Sigmoid colon (tissue), 7 donors: Measurements from ENCODE around the gene ZNF550. TPM values are rescaled to one million over a fixed set of nuclear protein-coding genes. Genes with fewer than 3 reads are reported as not detected.

Experiments used
- DNase-seq: peaks from one replicate; pipeline ENCODE4 v3.0.0-alpha.2; 2019
- H3K27ac ChIP-seq, 4 donors: fragments of 200-600 bp; sonication (generic); one replicate each; pipeline ENCODE4 v1.5.1; 2016 to 2019; ENCODE audit warnings: mild to moderate bottlenecking in 1 of 4
- H3K27me3 ChIP-seq, 3 donors: fragments of 200-600 bp; sonication (generic); one replicate each; pipeline ENCODE4 v1.5.1; 2019; ENCODE audit warnings: mild to moderate bottlenecking in 1 of 3
- H3K36me3 ChIP-seq, 4 donors: fragments of 200-600 bp; sonication (generic); one replicate each; pipeline ENCODE4 v1.5.1; 2016 to 2019
- H3K4me1 ChIP-seq, 4 donors: fragments of 200-600 bp; sonication (generic); one replicate each; pipeline ENCODE4 v1.5.1; 2017 to 2019
- H3K4me3 ChIP-seq, 4 donors: fragments of 200-600 bp; sonication (generic); one replicate each; pipeline ENCODE4 v1.5.1; 2017 to 2019; ENCODE audit warnings: mild to moderate bottlenecking in 2 of 4, moderate library complexity in 1 of 4
- H3K9me3 ChIP-seq, 4 donors: fragments of 200-600 bp in 3 of 4; sonication (generic) in 3 of 4; one replicate each; pipeline versions ENCODE4 v1.5.1 to v1.6.1; 2013 to 2019
- EP300 ChIP-seq, 4 donors: sonication (generic); formaldehyde crosslinking; IDR thresholded peaks; one replicate each; pipeline ENCODE4 v1.6.1; 2017; ENCODE audit warnings: antibody characterized with exemption in 4 of 4
- POLR2A ChIP-seq, 2 donors: fragments of 450-650 bp; IDR thresholded peaks; one replicate each; pipeline ENCODE4 v1.6.1; 2016; ENCODE audit warnings: antibody characterized with exemption in 2 of 2, mild to moderate bottlenecking in 2 of 2, moderate library complexity in 2 of 2
- POLR2AphosphoS5 ChIP-seq, 4 donors: sonication (generic); formaldehyde crosslinking; IDR thresholded peaks; one replicate each; pipeline ENCODE4 v1.6.1; 2017; ENCODE audit warnings: antibody characterized with exemption in 4 of 4
- WGBS, 2 donors: extraction: QIAGEN DNeasy Blood & Tissue Kit; methylation state at CpG; one replicate each; pipeline ENCODE4 v1.1.7; 2013; 5-methylcytosine and 5-hydroxymethylcytosine counted together
- intact Hi-C: fragments of 100-400 bp; cut with DNase I; formaldehyde crosslinking; loops from one replicate; pipeline ENCODE4 v1.15.1; 2023
- polyA plus RNA-seq, 3 donors: library from polyadenylated mRNA; stranded (reverse); fragments of 200-250 nt; gene quantifications; one replicate each; pipeline ENCODE4 v1.2.3, GENCODE V29; 2013
- total RNA-seq, 4 donors: library from RNA; depleted of rRNA; stranded (reverse); fragments of >200 nt; gene quantifications; one replicate each; pipeline ENCODE4 v1.1.0, GENCODE V29; 2016
- TF ChIP-seq, protein P1 (sequence below), 4 experiments: fragments of 450-650 bp in 3 of 4; fragments of 200-600 bp in 1 of 4; IDR thresholded peaks; one replicate each; pipeline ENCODE4 v1.5.1; 2016 to 2019; ENCODE audit warnings: antibody characterized with exemption in 4 of 4, mild to moderate bottlenecking in 3 of 4, moderate library complexity in 2 of 4
- donor health status: healthy with polysubstance abuse.
- donor health status: Bipolar disorder and iron deficiency.
- donor health status: healthy.

Gene ZNF550
- total and polyA plus RNA-seq, 7 donors: 0.92 to 6.6 (median 4.1) TPM

DNA sequence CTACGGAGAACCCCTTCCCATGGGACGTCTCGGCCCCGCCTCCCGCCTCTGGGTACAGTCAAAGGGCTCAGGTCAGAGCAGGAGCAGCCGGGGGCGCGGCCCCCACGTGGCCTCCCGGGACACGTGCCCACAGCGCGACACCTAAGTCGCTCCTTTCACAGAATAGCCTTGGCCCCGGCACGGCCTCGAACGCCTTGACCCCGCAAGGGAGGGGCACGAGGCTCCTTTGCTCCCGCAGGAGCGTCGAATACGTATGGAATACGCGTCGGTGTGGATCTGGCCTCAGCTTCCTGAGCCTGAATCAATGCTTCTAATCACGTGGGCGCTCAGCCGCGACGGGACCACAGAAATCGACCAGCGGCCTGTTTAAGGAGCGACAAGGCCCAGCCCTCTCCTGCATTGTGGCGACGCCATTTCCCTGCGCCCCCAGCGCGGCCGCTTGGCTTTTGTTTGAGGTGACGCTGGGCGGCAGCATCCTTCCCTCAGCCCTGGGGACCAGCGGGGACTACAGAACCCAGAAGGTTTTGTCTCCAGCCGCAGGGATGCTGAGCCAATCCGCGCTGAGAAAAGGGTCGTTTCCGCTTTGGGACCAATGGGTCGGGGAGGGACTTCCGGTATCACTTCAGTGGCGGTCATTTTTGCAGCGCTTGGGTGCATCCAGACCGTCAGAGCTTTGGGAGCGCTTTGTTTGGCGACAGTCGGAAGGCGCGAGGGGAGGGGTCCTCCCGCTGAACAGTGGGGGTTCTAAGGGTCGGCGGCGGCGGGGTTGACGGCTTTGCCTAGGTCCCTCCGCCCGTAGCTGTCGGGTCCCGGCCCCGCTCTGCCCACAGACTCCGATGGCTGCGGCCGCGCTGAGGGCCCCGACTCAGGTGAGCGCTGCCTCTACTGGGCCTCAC, 24.1 kb upstream of the ZNF550 start, which contains the start of gene ZIK1:
Gene ZIK1 (plus strand): TSS at position 625 of the 896 bp plus-strand sequence. CDS start 212 bp downstream, at position 837.
- Histone ChIP-seq H3K36me3 (peaks cover 5 to 19% (median 12%) of the 10 kb centered on the region in 4 donors), H3K9me3 (peaks cover 4 to 30% (median 17%) of the 10 kb centered on the region in 4 donors), H3K27ac (peak within 1 kb of the TSS; percentile 23 to 72 (median 63)), H3K27me3 (no peaks in the 10 kb centered on the region), H3K4me1 (peaks cover 0 to 26% (median 15%) of the 10 kb centered on the region in 4 donors), H3K4me3 (peak within 1 kb of the TSS; percentile 54 to 69 (median 63))
- 3 to 23% methylated on average over 76 of the region's 76 CpGs for WGBS, 2 donors
- DNase-seq: peak; percentile 95
- TF ChIP-seq POLR2AphosphoS5 (IDR thresholded peaks at IDR 0.05) (peak in 3 of 4 donors; percentile 48 to 69 (median 66)), EP300 (IDR thresholded peaks at IDR 0.05) (no peak), POLR2A (IDR thresholded peaks at IDR 0.05) (no peak)
- TF ChIP-seq, protein P1, sequence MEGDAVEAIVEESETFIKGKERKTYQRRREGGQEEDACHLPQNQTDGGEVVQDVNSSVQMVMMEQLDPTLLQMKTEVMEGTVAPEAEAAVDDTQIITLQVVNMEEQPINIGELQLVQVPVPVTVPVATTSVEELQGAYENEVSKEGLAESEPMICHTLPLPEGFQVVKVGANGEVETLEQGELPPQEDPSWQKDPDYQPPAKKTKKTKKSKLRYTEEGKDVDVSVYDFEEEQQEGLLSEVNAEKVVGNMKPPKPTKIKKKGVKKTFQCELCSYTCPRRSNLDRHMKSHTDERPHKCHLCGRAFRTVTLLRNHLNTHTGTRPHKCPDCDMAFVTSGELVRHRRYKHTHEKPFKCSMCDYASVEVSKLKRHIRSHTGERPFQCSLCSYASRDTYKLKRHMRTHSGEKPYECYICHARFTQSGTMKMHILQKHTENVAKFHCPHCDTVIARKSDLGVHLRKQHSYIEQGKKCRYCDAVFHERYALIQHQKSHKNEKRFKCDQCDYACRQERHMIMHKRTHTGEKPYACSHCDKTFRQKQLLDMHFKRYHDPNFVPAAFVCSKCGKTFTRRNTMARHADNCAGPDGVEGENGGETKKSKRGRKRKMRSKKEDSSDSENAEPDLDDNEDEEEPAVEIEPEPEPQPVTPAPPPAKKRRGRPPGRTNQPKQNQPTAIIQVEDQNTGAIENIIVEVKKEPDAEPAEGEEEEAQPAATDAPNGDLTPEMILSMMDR (IDR thresholded peaks at IDR 0.05): no peak
- intact Hi-C loops: loop anchor here (5.0 kb wide), 1 partner anchor 49 kb away; the partner anchor contains the start of gene ZNF211

DNA sequence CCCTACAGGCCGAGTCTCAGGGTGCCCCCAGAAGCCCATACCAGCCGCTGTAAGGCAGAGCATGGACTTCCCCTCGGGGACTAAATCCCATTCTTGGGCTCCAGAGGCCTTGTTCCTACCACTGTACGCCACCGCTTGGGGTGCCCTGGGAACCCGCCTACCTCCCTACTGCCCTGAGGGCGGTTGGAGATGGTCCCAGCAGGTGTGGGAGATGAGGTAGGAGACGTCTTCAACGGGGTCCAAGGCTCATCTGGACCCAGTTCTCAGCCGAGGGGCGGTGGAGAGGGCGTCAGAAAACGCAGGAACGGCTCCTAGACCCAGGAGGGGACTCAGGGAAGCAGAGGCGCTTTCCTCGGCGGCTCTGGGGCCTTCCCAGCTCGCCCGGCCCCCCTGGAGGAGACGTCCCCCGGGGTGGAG, 23.4 kb upstream of the ZNF550 start:
- H3K27ac ChIP-seq: peak overlapping the region in 1 of 4 donors; percentile 72
- H3K9me3 ChIP-seq: peaks cover 0 to 28% (median 11%) of the 10 kb centered on the region in 4 donors
- H3K36me3 ChIP-seq: peaks cover 0 to 12% (median 6%) of the 10 kb centered on the region in 4 donors
- H3K27me3 ChIP-seq: no peaks in the 10 kb centered on the region
- intact Hi-C loops: loop anchor here (5.0 kb wide), 1 partner anchor 49 kb away; the partner anchor contains the start of gene ZNF211
- H3K4me3 ChIP-seq: peak overlapping the region in 3 of 4 donors; percentile 54 to 69 (median 61)
- 46 to 66% methylated on average over 21 of the region's 21 CpGs for WGBS, 2 donors
- TF ChIP-seq POLR2AphosphoS5 (IDR thresholded peaks at IDR 0.05) (no peak), EP300 (IDR thresholded peaks at IDR 0.05) (no peak), POLR2A (IDR thresholded peaks at IDR 0.05) (no peak)
- TF ChIP-seq, protein P1 (IDR thresholded peaks at IDR 0.05): no peak
- H3K4me1 ChIP-seq: peaks cover 0 to 30% (median 17%) of the 10 kb centered on the region in 4 donors
- DNase-seq: no peak

DNA sequence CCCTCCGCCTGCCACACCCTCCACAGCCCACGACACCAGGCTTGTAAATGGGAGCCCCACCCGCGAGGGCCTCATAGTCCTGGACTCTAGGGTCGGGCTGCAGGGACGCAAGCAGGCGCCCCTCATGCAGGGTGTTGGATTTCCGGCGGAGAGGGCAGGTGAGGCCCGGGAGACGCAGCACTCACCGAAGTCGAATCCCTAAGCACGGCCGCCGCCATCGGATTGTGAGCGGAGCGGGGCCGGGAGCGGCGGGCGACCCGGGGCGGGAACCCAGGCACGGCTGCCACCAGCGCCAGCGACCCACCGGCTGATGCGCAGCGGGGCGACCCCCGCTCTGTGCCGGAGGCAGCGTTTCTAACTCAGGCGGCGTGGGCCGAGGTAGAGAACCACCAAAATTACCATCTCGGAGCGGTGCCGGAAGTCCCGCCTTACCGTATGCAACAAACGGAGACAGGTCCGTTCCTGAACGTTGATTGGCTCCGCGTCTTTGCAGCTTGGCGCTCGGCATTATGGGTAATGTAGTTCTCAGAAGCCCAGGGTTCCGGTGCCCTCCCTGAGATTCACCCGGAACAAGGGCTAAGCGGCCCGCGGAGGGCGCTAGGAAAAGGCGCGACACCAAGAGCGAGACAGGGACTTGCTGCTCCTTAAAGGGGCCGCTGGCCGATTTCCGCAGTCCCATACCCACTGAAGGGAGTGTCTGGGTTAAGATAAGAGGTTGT, 19.0 kb upstream of the ZNF550 start, which contains the start of gene ZNF416:
Gene ZNF416 (minus strand): TSS at position 425 of the 719 bp plus-strand sequence. CDS start 207 bp downstream, at position 218.
- Histone ChIP-seq H3K4me3 (peak within 1 kb of the TSS; percentile 67 to 99 (median 95)), H3K27ac (peak within 1 kb of the TSS; percentile 71 to 85 (median 74)), H3K4me1 (peaks cover 0 to 24% (median 14%) of the 10 kb centered on the region in 4 donors), H3K36me3 (peaks cover 17 to 36% (median 30%) of the 10 kb centered on the region in 4 donors), H3K9me3 (peaks cover 15 to 29% (median 27%) of the 10 kb centered on the region in 4 donors), H3K27me3 (no peaks in the 10 kb centered on the region)
- WGBS, 2 donors: 0 to 1% methylated on average over 62 of the region's 62 CpGs
- DNase-seq: peak; percentile 98
- intact Hi-C loops: loop anchor here (2.0 kb wide), 3 partner anchors 18 to 338 kb away; partner anchors contain the start of genes ZNF417 and ZNF530
- TF ChIP-seq, protein P1 (IDR thresholded peaks at IDR 0.05): no peak
- TF ChIP-seq POLR2AphosphoS5 (IDR thresholded peaks at IDR 0.05): peak in 3 of 4 donors; percentile 60 to 69 (median 69)

DNA sequence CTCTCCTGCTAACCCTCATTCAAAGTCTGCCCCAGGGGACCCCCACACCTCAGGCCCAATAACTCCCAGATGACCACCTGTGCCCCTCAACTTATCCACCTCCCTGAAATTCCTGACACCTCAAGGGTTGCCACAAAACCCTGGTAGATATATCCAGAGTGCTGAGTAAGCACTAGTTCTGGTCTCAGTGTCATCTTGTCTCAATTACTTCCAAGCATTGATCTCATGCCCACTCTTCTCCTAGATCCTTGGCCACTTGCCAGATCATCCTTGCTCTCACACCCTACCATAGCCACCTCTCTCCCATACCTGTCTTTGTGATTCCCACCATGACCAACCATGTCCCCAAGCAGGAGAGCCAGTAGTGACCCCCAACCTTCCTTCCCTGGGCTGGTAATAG, 17.0 kb upstream of the ZNF550 start:
- peaks cover 33 to 56% (median 49%) of the 10 kb centered on the region in 4 donors for H3K36me3 ChIP-seq
- intact Hi-C loops: no loop called here
- H3K4me3 ChIP-seq: no peak overlapping the region
- H3K9me3 ChIP-seq: peaks cover 35 to 49% (median 44%) of the 10 kb centered on the region in 4 donors
- no peaks in the 10 kb centered on the region for H3K27me3 ChIP-seq
- H3K27ac ChIP-seq: no peak overlapping the region
- TF ChIP-seq POLR2A (IDR thresholded peaks at IDR 0.05) (no peak), POLR2AphosphoS5 (IDR thresholded peaks at IDR 0.05) (no peak), EP300 (IDR thresholded peaks at IDR 0.05) (no peak)
- TF ChIP-seq, protein P1 (IDR thresholded peaks at IDR 0.05): no peak
- DNase-seq: no peak
- peaks cover 0 to 16% (median 8%) of the 10 kb centered on the region in 4 donors for H3K4me1 ChIP-seq
